Nephron (organoid): ENCODE data around the gene NANOS3.

ENCODE experiments used
- H3K27ac Mint-ChIP-seq, 3 experiments: 2 replicates each; pipeline ENCODE4 v1.8.0; 2020; ENCODE audit warnings: mixed read lengths in 3 of 3, mild to moderate bottlenecking in 2 of 3, moderate library complexity in 1 of 3
- H3K27me3 Mint-ChIP-seq: 2 replicates; pipeline ENCODE4 v1.8.0; 2021; ENCODE audit warnings: low read depth, mild to moderate bottlenecking, moderate library complexity, mixed read lengths
- H3K36me3 Mint-ChIP-seq: 2 replicates; pipeline ENCODE4 v1.8.0; 2020; ENCODE audit warnings: low read depth, mixed read lengths
- H3K4me1 Mint-ChIP-seq: 2 replicates; pipeline ENCODE4 v1.8.0; 2020; ENCODE audit warnings: mixed read lengths
- H3K4me3 Mint-ChIP-seq, 3 experiments: 2 replicates each; pipeline ENCODE4 v1.8.0; 2020; ENCODE audit warnings: mild to moderate bottlenecking in 3 of 3, mixed read lengths in 3 of 3, moderate library complexity in 2 of 3
- H3K9me3 Mint-ChIP-seq: 2 replicates; pipeline ENCODE4 v1.8.0; 2020; ENCODE audit warnings: mixed read lengths
- TF ChIP-seq, protein P1 (sequence below), 3 experiments: fragments of 200-600 bp; sonication (generic); IDR thresholded peaks; one replicate each; pipeline ENCODE4 v1.5.0; 2021; ENCODE audit warnings: antibody characterized with exemption in 3 of 3; ENCODE audit not compliant: unreplicated experiment in 3 of 3

Gene NANOS3

DNA sequence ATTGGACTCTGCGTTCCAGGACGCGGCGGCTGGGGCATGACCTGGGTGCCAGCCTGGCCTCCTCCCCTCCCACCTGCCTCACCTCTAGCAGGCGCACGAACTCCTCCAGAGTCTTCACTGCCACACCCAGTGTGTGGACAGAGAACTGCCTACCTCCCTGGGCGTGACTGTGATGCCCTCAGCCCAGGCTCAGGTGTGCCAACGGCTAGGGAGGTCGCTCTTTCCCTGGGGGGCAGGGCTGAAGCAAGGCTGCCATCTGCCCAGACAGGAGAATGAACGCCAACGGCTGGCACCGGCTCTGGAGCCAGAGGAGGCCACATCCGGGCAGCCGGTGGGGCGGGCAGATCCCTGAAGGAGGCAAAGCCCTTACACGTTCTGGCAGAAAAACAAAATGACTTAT, 11.3 kb downstream of the NANOS3 start:
- Mint-ChIP-seq H3K4me1 (peaks cover 12% of the 10 kb centered on the region), H3K27ac (no peak overlapping the region), H3K4me3 (no peak overlapping the region), H3K9me3 (no peaks in the 10 kb centered on the region), H3K36me3 (no peaks in the 10 kb centered on the region), H3K27me3 (no peaks in the 10 kb centered on the region)
- TF ChIP-seq, protein P1, sequence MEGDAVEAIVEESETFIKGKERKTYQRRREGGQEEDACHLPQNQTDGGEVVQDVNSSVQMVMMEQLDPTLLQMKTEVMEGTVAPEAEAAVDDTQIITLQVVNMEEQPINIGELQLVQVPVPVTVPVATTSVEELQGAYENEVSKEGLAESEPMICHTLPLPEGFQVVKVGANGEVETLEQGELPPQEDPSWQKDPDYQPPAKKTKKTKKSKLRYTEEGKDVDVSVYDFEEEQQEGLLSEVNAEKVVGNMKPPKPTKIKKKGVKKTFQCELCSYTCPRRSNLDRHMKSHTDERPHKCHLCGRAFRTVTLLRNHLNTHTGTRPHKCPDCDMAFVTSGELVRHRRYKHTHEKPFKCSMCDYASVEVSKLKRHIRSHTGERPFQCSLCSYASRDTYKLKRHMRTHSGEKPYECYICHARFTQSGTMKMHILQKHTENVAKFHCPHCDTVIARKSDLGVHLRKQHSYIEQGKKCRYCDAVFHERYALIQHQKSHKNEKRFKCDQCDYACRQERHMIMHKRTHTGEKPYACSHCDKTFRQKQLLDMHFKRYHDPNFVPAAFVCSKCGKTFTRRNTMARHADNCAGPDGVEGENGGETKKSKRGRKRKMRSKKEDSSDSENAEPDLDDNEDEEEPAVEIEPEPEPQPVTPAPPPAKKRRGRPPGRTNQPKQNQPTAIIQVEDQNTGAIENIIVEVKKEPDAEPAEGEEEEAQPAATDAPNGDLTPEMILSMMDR (IDR thresholded peaks at IDR 0.05; ENCODE audit: unreplicated experiment in 3 of 3) = no peak

GRCh38 chr19:13890136-13890535, 13.2 kb downstream of the NANOS3 start:
- H3K36me3 Mint-ChIP-seq = no peaks in the 10 kb centered on the region
- no peaks in the 10 kb centered on the region for H3K27me3 Mint-ChIP-seq
- TF ChIP-seq, protein P1 (IDR thresholded peaks at IDR 0.05; ENCODE audit: unreplicated experiment in 3 of 3) = no peak
- no peaks in the 10 kb centered on the region for H3K9me3 Mint-ChIP-seq
- H3K4me3 Mint-ChIP-seq = no peak overlapping the region
- no peak overlapping the region for H3K27ac Mint-ChIP-seq
- no peaks in the 10 kb centered on the region for H3K4me1 Mint-ChIP-seq

DNA sequence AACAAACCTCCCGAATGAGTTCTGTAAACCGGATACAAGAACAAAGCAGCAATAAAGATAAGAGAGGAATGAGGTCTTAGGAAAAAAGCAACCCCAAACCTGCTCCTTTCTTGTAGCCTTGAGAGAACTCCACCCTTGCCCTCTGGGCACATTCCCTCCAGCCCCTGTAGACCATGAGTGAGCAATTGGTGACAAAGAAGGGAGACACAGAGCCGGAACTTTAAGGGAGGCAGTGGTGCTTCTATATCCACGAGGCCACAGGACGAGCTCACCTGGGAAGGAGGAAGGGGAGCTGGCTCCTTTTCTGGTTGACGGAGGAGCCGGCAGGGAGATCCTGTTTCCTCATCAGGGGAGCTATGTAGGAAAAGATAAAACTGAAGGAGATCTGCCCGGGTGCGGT, 15.9 kb downstream of the NANOS3 start:
- Mint-ChIP-seq H3K4me1 (no peaks in the 10 kb centered on the region), H3K9me3 (no peaks in the 10 kb centered on the region), H3K4me3 (no peak overlapping the region), H3K27ac (no peak overlapping the region), H3K27me3 (no peaks in the 10 kb centered on the region), H3K36me3 (no peaks in the 10 kb centered on the region)
- TF ChIP-seq, protein P1 (IDR thresholded peaks at IDR 0.05; ENCODE audit: unreplicated experiment in 3 of 3) = no peak

- Mint-ChIP-seq H3K27ac (no peak overlapping the region), H3K4me3 (no peak overlapping the region), H3K4me1 (no peaks in the 10 kb centered on the region), H3K36me3 (no peaks in the 10 kb centered on the region), H3K9me3 (no peaks in the 10 kb centered on the region), H3K27me3 (no peaks in the 10 kb centered on the region)
- TF ChIP-seq, protein P1 (IDR thresholded peaks at IDR 0.05; ENCODE audit: unreplicated experiment in 3 of 3) = no peak
Observed at GRCh38 chr19:13894552-13894951, 17.6 kb downstream of the NANOS3 start.

- H3K4me3 Mint-ChIP-seq = no peak overlapping the region
- TF ChIP-seq, protein P1 (IDR thresholded peaks at IDR 0.05; ENCODE audit: unreplicated experiment in 3 of 3) = no peak
- no peaks in the 10 kb centered on the region for H3K27me3 Mint-ChIP-seq
- H3K9me3 Mint-ChIP-seq = no peaks in the 10 kb centered on the region
- peaks cover 5% of the 10 kb centered on the region for H3K4me1 Mint-ChIP-seq
- no peaks in the 10 kb centered on the region for H3K36me3 Mint-ChIP-seq
- no peak overlapping the region for H3K27ac Mint-ChIP-seq
Observed at GRCh38 chr19:13896227-13896626, 19.3 kb downstream of the NANOS3 start.

- H3K27me3 Mint-ChIP-seq = no peaks in the 10 kb centered on the region
- H3K36me3 Mint-ChIP-seq = no peaks in the 10 kb centered on the region
Observed at GRCh38 chr19:13899393-13899792, 22.5 kb downstream of the NANOS3 start.

More at GRCh38 chr19:13899393-13899792, 22.5 kb downstream of the NANOS3 start:
- no peak overlapping the region for H3K27ac Mint-ChIP-seq
- TF ChIP-seq, protein P1 (IDR thresholded peaks at IDR 0.05; ENCODE audit: unreplicated experiment in 3 of 3) = no peak
- H3K4me3 Mint-ChIP-seq = no peak overlapping the region
- peaks cover 5% of the 10 kb centered on the region for H3K4me1 Mint-ChIP-seq
- H3K9me3 Mint-ChIP-seq = no peaks in the 10 kb centered on the region
